NCI-H2227 (cell line): Measurements from ENCODE around the gene LCN15.
A peak's percentile ranks its signal among the peaks of the same experiment; 100 is the strongest.
"Not testable (repeated sequence)": the region's sequence is repeated elsewhere in the genome, so short reads cannot be mapped to it uniquely, and the experiment has no call there.

Experiments
- DNase-seq: peaks from one replicate; lab custom pipeline; 2025; ENCODE audit not compliant: unreplicated experiment; lab: John Stamatoyannopoulos, UW

The LCN15 gene

DNA sequence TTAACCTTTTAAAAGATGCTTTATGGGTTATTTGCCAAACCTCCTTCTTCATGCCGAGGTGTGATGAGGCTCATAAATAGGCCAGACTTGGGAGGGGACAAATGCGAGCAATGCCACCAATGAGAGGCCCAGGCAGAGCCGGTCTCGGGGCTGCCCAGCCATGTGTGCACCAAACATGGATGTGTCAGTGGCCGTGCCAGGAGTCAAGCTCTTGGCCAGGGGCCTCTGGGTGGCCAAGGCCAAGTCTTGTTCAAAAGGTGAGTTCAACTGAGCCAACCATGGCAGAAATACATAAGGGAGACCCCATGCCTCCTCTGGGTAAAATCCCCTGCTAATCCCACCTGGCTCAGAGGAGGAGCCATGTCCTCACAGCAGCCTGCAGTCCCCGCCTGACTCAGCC lies 10.9 kb upstream of the LCN15 start:
- DNase-seq, result no peak

DNA sequence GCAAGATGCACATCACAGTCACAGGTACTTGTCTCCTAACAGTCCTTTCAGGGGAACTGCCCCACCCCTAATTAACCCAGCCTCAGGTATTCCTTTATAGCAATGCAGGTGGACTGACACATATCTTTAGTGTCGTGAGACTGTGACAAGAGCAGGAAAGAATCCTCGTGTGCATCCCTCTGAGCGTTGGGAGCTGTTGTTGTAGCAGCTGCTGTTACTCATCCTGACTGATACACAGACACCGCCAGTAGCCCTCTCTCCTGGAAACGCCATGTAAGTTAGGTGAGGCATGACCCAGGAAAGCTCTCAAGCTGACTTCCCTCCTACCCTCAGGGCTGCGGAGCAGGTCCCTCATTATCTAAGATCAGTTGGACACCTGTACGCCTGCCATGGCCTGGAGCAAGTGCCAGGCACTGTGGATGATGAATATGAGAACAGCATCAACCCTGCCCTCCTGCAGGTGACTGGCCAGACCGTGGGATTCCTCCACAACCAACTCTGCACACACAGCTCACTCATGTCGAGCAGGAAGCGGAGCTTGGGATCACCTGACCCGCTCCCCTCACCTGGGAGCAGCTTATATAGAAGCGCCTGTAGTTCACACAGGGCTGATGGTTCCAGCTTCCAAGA lies 10.2 kb upstream of the LCN15 start:
- no peak for DNase-seq

DNA sequence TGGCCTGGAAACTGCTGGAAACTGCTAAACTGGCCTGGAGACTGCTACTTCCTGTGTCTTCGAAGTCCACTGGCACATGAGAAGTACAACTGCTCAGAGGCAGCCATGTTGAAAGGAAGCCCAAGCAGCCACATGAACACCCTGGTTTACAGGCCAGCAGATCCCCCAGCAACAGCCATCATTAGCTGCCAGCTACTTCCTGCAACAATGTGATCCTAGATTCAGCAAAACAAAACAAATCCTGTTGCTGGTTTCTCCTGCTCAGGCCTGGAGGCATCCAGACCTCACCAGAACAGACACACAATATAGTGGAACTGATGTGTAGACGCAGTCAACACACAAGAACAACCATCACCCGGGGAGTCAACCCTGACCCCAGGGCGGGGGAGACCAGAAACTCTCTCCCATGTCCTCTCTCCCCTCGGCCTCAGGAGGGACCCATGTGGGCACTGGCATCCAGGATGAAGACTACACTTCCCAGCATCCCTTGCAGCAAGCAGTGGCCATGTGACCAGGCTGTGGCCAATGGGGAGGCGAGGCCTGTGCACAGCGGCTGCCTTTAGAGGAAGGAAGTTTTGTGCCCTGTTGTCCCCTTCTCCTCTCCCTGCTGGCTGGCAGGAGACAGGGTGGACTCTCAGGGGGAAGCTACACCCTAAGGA lies 9.2 kb upstream of the LCN15 start:
- DNase-seq, result no peak

DNA sequence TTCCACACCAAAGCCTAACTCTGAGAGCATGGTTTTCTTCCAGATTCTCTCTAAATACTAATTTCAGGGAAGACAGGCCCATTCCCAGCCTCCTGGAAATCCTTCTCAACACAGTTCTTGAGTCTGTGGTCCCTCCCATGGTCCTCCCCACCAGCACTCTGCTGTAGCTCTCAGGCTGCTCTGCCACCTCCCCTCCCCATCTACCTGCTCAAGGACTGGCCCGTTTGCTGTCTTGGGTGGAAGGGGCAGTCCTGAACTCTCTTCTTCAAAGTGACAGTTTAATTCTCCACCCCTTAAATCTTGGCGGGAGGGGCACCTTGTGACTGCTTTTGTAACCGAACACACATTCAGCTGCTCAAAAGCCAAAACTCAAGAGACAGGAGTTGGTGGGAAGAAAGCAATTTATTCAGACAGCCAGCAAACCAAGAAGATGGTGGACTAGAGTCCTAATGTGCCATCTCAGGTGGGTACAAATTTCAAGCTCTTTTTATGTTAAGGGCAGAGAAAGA lies 7.6 kb upstream of the LCN15 start:
- no peak for DNase-seq

DNA sequence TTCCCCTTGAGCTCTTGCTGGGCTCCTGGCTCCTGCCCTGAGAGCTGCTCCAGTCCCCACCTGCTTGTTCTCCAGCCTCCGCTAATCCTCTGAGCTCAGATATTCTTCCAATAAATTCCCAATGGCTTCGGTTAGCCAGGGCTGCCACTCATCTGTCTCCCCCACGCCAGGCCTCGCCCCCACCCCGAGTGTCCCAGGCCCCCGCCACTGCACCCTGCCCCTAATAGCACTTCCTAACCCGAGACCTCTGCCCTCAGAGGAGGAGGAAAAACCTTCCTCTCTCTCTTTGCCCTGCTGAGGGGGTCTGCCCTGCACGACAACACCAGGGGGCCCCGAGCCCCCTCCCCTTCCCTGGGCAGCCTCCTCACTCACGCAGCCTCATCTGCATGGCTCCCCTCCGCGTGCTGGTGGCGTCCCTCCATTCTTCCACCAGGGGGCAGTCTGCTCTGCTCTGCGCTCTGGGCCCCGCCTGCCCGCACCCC lies 5.4 kb upstream of the LCN15 start:
- no peak for DNase-seq

DNA sequence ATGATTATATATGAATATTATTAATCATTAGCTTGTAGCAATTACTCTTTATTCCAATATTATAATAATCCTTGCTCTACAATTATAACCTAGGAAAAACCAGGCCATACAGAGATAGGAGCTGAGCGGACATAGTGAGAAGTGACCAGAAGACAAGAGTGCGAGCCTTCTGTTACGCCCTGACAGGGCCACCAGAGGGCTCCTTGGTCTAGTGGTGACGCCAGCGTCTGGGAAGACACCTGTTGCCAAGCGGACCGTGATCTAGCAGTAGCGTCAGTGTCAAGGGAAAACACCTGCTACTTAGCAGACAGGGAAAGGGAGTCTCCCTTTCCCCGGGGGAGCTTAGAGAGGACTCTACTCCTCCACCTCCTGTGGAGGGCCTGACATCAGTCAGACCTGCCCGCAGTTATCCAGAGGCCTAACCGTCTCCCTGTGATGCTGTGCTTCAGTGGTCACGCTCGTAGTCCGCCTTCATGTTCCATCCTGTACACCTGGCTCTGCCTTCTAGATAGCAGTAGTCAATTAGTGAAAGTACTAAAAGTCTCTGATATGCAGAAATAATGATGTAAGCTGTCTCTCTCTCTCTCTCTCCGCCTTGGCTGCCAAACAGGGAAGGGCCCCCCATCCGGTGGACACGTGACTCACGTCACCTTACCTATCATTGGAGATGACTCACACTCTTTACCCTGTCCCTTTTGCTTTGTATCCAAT lies 2.2 kb upstream of the LCN15 start:
- DNase-seq, result peak; percentile 45

DNA sequence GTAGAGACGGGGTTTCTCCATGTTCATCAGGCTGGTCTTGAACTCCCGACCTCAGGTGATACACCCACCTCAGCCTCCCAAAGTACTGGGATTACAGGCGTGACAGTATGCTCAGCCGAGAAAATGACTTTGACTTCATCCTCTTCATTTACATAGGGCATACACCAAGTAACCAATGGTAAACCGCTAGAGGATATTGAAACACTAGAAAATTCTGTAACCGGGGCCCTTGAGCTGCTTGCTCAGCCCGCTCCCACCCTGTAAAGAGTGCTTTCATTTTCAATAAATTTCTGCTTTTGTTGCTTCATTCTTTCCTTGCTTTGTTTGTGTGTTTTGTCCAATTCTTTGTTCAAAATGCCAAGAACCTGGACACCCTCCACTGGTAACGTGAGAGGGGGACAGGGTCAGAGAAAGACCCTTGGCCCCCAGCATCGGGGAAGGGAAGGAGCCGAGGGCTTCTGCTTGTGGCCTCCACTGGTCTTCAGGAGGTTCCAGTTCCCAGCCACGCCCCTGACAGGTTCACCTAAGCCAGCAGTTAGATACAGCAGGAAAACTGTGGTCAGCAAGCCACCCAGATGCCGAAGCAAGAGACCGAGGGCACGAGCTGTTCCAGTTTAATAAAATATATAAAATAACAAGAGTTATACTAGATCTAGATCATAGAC lies 1.6 kb upstream of the LCN15 start:
- not testable (repeated sequence) for DNase-seq

DNA sequence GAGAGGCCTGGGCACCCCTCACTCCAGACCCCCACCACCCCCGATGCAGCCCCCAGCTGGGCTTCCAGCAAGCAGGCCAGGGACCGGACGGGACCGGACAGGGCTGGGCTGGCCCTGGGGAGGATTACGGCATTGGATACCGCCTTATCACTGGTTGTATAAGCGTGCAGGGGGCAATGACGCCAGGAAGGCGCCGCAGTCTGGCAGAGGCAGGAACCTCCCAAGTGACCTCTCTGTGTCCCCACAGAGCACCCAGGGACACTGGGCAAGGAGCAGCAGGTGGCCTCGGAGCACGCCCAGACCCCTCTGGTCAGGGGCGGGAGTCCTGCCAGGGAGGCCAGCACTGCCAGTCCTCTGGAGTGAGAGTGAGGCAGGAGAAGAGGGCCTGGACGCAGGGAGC lies 723 bp upstream of the LCN15 start:
- no peak for DNase-seq

DNA sequence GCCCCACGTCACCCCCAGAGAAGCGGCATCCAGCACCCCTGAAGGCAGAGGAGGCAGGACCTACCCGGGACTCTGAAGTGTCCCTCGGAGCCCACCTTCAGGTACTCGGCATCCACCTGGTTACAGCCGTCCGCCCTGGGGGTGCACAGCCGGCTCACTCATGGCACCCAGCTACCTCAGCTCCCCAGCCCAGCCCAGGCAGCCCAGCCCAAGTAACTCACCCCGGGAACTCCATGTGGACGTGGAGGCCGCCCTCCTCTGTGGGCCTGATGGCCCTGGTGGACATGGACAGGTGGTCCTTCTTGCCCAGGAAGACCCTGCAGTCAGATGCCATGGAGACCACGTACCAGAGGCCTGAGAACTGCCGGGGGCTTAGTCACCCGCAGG lies 676 bp downstream of the LCN15 start:
- no peak for DNase-seq

DNA sequence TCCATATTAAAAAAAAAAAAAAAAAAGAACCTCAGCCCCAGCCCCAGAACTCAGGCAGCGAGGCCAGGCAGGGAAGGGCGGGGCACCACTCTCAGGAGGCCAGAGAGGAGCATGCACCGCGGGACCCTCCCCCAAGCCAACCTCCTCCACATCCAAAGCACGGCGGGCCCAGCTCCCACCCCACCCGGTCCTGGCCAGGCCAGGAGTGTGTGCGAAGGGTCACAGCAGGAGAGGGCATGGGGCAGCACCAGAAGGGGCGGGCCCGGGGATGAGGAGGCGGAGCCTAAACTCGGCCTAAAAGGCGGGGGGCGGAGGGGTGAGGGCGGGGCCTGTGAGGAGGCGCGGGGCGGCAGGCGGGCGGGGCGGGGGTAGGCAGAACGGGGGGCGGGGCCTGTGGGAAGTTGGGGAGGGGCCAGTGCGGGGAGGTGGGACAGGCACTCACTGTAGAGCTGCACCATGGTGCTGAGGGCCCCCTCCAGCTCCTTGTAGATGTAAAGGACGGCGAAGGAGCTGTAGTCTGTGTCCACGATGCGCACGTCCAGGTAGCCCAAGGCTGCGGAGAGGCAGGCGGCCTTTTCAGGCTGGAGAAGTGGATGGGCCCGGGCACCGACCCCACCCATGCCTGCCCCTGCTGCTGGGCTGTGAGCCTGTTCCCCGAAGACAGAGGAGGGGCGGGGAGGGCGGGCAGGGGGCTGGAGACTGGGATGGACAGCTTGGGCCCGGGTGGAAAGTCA lies 1.2 kb downstream of the LCN15 start:
- DNase-seq, result no peak

DNA sequence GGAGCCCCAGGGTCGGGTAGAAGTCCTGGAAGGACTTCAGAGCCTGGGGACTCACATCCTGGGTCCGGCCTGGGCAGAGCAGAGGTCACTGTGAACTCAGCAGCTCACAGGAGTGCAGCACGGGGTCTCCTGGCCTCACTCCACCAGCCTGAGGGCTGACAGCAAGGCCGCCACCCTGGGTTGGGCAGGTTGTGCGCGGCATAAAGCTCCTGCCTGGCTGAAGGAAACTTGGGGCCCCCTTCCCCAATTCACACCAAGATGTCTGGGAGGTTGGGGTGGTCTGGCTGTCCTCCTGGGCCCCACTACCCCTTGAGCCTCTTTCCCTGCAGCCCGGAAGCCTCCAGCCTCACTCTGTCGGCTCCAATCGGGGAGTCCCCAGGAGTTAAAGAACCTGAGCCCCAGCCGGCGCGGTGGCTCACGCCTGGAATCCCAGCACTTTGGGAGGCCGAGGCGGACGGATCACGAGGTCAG lies 2.1 kb downstream of the LCN15 start:
- no peak for DNase-seq

DNA sequence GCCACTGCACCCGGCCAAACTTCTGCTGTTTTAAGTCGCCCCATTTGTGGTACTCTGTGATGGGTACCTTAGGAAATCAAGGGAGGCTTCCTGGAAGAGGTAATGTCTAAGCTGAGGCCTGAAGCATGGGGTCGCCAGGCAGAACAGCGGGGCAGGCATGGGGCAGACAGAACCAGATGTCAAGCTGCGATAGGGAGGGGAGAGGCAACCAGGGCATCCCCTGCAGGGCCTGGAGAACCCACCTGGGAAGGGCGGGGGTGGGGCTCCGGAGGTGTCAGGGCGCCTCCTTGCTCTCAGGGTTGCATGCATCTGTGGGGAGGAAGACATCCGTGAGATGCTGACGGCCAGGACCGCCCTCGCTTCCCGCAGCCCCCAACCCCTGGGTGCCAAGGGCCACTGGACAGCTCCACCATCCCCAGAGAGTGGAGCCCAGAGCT lies 2.8 kb downstream of the LCN15 start:
- DNase-seq, result no peak

DNA sequence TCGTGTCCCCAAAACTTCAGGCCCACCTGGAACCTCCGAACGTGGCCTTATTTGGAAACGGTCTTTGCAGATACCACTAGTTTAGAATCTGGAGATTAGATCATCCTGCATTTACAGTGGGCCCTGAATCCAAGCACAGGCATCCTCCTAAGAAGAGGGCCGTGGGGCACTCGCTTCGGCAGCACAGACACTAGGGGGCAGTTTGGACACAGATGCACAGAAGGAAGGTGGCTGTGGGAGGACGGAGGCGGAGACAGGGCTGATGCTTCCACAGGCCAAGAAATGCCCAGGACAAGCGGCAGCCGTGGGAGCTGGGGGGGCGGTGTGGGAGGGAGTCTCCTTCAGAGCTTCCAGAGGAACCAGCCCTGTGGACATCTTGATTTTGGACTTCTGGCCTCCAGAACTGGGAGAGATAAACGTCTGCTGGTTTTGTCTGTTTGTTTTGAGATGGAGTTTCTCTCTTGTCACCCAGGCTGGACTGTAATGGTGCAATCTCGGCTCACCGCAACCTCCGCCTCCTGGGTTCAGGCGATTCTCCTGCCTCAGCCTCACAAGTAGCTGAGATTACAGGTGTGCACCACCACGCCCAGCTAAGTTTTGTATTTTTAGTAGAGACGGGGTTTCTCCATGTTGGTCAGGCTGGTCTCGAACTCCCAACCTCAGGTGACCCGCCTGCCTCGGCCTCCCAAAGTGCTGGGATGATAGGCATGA lies 3.3 kb downstream of the LCN15 start:
- peak; percentile 26 for DNase-seq

DNA sequence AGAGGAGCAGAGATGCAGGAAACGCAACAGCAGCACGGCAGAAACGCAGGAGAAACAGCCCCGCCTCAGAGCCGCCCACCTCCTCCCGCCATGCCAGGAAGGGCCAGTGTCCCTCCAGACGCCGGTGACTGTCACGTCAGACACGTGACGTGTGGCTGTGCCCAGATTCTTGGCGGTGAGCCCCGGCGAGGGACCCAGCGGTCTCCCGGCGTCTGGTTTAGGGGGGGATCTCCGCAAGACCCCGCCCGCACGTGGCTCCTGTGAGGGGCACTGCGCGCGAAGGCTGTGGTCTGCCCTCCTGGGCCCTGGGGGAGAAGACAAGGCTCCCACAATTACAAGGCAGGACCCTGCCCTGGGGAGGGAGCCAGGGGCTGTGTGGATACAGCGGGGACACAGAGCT lies 3.9 kb downstream of the LCN15 start:
- no peak for DNase-seq

DNA sequence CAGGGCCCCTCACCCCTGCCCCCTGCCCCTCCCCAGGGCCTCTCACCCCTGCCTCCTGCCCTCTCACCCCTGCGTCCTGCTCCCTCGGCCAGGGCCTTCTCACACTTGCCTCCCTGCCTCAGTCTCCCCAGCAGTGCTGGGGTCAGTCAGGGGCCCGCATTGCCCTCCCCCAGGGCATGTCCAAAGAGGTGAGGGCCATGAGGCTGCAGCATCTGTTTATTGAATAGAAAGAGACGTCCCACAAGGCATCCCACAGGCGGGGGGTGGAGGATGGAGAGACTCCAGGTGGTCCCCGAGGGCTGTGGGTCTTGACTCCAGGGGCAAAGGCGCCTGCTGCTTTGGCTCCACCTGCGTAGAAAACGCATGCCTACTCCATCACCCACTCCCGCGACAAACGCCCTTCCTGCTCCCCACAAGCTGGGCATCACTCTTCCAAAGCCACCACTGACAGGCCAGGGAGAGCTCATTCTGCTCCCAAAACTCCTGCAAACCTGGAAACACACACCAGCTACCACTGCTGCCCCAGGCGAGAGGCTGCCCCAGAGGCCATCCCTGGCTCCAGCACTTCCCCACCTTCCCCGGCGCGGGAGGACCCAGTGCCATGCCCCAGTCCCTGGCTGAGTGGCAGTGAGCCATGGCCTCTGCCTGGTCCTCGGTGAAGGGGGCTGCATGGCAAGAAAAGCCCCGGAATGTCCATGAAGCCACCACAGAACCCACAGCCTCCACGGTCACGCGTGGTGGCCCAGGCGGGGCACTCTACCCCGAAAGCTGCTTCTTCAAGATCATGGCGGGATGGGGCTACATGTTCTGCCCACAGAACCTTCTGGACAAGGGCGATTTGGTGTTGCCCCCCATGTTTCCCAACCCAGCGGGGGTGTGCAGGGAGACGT lies 4.6 kb downstream of the LCN15 start:
- no peak for DNase-seq

DNA sequence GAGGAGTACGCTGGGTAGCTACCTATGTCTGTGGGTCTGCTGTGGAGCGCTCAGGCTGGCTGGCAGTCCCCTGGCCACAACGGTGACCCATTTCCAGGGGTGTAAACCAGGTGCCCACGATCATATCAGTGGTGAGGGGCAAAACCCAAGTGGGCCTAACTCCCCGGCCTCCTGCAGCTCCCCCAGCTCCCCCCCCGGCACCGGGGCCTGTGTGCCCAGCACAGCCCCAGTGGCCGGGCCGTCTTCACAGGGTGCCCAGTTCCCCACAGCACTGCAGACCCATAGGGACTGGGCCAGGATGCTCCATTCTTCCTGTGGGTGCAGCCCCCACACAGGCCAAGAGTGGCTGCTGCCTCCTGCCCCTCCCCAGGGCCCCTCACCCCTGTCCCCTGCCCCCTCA lies 5.3 kb downstream of the LCN15 start:
- no peak for DNase-seq

DNA sequence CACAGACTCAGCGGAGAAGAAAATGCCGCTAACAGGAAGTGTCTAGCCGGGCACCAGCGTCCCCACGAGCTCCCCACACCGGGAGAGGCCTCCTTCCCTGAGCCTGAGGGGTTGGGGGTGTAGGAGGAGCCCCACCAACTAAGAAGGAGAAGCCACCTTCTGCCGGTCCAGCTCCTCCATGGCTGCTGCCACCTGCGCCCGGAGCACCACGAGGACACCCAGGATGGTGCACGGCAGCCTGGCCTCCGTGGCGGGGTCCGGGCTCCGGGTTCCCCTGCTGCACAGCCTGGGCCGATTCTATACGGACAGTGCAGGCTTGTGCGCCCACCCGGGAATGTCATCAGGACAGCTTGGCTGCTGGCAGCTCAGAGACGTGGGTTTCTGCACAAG lies 6.6 kb downstream of the LCN15 start:
- no peak for DNase-seq

DNA sequence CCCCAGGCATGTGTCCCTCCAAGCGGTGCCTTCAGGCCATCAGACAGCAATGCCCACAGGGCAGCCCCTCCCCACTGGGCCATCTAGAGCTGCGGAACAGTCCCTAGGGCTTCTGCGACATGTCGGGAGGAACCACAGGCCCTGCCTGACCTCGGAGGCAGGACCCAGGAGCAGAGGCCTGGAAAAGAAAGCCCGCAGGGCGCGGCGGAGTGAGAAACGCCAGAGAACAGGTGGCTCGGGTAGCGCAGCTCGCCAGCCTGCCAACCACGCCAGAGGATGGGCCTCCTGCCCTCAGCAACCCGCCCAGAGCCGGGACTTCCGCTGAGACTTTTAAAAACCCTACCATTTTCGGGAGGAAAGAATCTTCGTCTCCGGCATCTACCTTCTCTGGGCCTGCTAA lies 7.0 kb downstream of the LCN15 start:
- DNase-seq, result no peak

DNA sequence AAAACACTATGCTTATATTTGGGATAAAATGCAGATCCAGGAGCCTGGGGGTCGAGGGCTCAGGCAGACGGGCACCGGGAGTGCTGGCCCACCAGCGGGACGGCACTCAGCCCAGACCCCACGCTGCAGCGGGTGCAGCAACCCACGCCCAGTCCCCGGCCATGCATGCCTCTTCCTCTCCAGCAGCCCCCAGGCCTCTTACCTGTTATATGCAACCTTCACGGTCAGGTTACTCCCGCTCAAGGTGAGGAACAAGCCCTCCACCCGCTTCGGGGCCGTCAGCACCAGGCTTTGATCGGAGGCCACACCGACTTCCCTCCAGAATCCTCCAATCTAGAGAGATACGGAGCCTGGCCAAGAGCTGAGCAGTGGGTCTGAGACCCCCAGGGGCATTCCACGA lies 7.5 kb downstream of the LCN15 start:
- DNase-seq, result no peak
